H1 (cell line): ENCODE results near the gene TCEAL1. TPM values are rescaled to one million over a fixed set of nuclear protein-coding genes. Genes with fewer than 3 reads are reported as not detected.

ENCODE experiments used
- ASH2L ChIP-seq: fragments of 200-600, 300-600 bp; sonication (generic); IDR thresholded peaks from one replicate; pipeline ENCODE4 v1.7.1; 2017; ENCODE audit warnings: low read length
- ATF3 ChIP-seq: IDR thresholded peaks from 2 replicates; pipeline ENCODE4 v1.6.1; 2011; ENCODE audit warnings: low read depth, mild to moderate bottlenecking, low read length; ENCODE audit not compliant: insufficient read depth
- SAP30 ChIP-seq: fragments of 300-600 bp; sonication (generic); IDR thresholded peaks from 2 replicates; pipeline ENCODE4 v1.7.1; 2012; ENCODE audit warnings: low read length, moderate library complexity, mild to moderate bottlenecking, inconsistent platforms; ENCODE audit not compliant: insufficient read depth, insufficient replicate concordance
- TEAD4 ChIP-seq: IDR thresholded peaks from 2 replicates; pipeline ENCODE4 v1.6.1; 2012; ENCODE audit warnings: low read depth, low read length, inconsistent platforms, mixed read lengths
- USF2 ChIP-seq: IDR thresholded peaks from 2 replicates; pipeline ENCODE4 v1.6.1; 2011; ENCODE audit warnings: low read length, improper control_type of control experiment
- polyA plus RNA-seq, 7 experiments: library from polyadenylated mRNA; depleted of rRNA in 3 of 7; stranded (reverse) in 5 of 7; unstranded in 2 of 7; fragments of >200 nt in 5 of 7; fragments of 200-250 nt in 2 of 7; gene quantifications; 1 replicate in 5 of 7; 2 replicates in 1 of 7; 4 replicates in 1 of 7; pipeline versions ENCODE4 v1.2.1 to v1.2.3, GENCODE V29; 2011 to 2013; ENCODE audit warnings: missing spikeins in 2 of 7, mixed read lengths in 2 of 7
- total RNA-seq: library from RNA; stranded (reverse); fragmentation: NEBNext Ultra II Directional; extraction: Animal tissue kit (Norgen Biotek cat#: 25700); gene quantifications from 2 replicates; pipeline ENCODE4 v1.2.1, GENCODE V29; 2021
- TF ChIP-seq, protein P1 (sequence below): fragments of 300-600 bp; sonication (generic); IDR thresholded peaks from 2 replicates; pipeline ENCODE4 v1.7.1; 2012; ENCODE audit warnings: low read length, moderate library complexity, mild to moderate bottlenecking, inconsistent platforms; ENCODE audit not compliant: insufficient replicate concordance

Gene TCEAL1
- total and polyA plus RNA-seq, 2 of the 8 experiments (the other 6 are each of a cell fraction or from before 2014, with no cell fraction given): 3.9 to 4.1 TPM

DNA sequence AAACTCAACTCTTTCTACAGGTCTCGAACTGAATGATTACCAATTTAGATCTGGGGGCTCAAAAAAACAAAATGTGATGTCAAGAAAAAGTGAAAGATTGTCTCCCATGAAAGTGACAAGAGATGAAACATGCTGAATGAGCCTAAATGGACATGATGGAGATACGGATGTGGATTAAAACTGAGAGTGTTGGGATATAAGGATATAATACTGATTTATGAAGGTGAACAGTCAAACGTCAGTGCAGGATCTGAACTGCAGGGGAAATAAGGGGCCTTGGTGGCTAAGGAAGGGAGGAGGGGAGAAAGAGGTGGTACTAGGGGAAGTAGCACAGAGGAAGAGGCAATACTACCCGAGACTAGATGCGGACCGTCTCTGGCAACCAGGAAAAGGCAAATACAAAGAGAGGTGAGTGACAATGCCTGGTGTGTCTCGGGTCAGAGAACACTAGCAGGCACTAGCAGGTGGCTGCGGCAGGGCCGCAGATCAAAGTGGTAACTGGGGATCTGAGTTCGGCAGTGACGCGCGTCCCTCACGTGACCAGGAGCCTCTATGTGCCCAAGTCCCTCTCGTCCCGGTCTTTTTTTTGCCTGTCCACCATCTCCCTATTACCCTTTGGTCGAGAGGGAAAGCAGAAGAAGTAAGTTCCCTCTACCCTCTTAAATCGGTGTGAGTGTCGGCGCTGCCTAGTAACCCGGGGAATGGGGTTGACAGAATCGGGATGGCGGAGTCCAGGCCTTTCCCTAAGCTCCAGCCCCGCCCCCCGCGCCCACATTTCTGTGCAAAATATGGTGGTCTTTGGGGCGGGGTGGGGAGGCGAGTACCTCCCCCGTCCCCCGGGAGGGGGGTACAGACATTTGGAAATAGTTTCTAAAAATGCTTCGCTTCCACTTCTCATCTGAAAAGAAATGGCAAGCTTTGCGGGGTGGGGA, at the start of gene TCEAL1 (continued):
- TF ChIP-seq ASH2L (peak; percentile 13), TEAD4 (no peak), ATF3 (0 out of 2 replicates have a peak, but pooled peaks have one; percentile 24), USF2 (peak; percentile 82), SAP30 (peak; percentile 56)
- TF ChIP-seq, protein P1, sequence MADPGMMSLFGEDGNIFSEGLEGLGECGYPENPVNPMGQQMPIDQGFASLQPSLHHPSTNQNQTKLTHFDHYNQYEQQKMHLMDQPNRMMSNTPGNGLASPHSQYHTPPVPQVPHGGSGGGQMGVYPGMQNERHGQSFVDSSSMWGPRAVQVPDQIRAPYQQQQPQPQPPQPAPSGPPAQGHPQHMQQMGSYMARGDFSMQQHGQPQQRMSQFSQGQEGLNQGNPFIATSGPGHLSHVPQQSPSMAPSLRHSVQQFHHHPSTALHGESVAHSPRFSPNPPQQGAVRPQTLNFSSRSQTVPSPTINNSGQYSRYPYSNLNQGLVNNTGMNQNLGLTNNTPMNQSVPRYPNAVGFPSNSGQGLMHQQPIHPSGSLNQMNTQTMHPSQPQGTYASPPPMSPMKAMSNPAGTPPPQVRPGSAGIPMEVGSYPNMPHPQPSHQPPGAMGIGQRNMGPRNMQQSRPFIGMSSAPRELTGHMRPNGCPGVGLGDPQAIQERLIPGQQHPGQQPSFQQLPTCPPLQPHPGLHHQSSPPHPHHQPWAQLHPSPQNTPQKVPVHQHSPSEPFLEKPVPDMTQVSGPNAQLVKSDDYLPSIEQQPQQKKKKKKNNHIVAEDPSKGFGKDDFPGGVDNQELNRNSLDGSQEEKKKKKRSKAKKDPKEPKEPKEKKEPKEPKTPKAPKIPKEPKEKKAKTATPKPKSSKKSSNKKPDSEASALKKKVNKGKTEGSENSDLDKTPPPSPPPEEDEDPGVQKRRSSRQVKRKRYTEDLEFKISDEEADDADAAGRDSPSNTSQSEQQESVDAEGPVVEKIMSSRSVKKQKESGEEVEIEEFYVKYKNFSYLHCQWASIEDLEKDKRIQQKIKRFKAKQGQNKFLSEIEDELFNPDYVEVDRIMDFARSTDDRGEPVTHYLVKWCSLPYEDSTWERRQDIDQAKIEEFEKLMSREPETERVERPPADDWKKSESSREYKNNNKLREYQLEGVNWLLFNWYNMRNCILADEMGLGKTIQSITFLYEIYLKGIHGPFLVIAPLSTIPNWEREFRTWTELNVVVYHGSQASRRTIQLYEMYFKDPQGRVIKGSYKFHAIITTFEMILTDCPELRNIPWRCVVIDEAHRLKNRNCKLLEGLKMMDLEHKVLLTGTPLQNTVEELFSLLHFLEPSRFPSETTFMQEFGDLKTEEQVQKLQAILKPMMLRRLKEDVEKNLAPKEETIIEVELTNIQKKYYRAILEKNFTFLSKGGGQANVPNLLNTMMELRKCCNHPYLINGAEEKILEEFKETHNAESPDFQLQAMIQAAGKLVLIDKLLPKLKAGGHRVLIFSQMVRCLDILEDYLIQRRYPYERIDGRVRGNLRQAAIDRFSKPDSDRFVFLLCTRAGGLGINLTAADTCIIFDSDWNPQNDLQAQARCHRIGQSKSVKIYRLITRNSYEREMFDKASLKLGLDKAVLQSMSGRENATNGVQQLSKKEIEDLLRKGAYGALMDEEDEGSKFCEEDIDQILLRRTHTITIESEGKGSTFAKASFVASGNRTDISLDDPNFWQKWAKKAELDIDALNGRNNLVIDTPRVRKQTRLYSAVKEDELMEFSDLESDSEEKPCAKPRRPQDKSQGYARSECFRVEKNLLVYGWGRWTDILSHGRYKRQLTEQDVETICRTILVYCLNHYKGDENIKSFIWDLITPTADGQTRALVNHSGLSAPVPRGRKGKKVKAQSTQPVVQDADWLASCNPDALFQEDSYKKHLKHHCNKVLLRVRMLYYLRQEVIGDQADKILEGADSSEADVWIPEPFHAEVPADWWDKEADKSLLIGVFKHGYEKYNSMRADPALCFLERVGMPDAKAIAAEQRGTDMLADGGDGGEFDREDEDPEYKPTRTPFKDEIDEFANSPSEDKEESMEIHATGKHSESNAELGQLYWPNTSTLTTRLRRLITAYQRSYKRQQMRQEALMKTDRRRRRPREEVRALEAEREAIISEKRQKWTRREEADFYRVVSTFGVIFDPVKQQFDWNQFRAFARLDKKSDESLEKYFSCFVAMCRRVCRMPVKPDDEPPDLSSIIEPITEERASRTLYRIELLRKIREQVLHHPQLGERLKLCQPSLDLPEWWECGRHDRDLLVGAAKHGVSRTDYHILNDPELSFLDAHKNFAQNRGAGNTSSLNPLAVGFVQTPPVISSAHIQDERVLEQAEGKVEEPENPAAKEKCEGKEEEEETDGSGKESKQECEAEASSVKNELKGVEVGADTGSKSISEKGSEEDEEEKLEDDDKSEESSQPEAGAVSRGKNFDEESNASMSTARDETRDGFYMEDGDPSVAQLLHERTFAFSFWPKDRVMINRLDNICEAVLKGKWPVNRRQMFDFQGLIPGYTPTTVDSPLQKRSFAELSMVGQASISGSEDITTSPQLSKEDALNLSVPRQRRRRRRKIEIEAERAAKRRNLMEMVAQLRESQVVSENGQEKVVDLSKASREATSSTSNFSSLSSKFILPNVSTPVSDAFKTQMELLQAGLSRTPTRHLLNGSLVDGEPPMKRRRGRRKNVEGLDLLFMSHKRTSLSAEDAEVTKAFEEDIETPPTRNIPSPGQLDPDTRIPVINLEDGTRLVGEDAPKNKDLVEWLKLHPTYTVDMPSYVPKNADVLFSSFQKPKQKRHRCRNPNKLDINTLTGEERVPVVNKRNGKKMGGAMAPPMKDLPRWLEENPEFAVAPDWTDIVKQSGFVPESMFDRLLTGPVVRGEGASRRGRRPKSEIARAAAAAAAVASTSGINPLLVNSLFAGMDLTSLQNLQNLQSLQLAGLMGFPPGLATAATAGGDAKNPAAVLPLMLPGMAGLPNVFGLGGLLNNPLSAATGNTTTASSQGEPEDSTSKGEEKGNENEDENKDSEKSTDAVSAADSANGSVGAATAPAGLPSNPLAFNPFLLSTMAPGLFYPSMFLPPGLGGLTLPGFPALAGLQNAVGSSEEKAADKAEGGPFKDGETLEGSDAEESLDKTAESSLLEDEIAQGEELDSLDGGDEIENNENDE: no peak
- TF ChIP-seq, all 59 proteins: peak for 4
